ENCODE data around the gene MT1M.
"Not testable (repeated sequence)": the region's sequence is repeated elsewhere in the genome, so short reads cannot be mapped to it uniquely, and the experiment has no call there.

Gene MT1M

GRCh38 chr16:56665286-56666261 lies 33.1 kb downstream of the MT1M start:
- not testable (repeated sequence) for H3K9me3 ChIP-seq (ENCODE audit: control insufficient read depth, insufficient read depth, low read length); H3K9ac ChIP-seq (ENCODE audit: low read depth, low read length); H3K36me3 ChIP-seq (ENCODE audit: insufficient read depth, low read length)
- peaks cover 13% of the 10 kb centered on the region for H3K4me1 ChIP-seq (ENCODE audit: insufficient read depth, low read length)

GRCh38 chr16:56667581-56668571 lies 35.4 kb downstream of the MT1M start, which contains the start of gene MT1G:
Gene MT1G, minus strand, starts transcription at chr16:56668065. Its CDS starts 72 bp downstream, at chr16:56667993.
- Histone ChIP-seq H3K9ac (ENCODE audit: low read depth, low read length) (peak within 1 kb of the TSS; percentile 47), H3K4me1 (ENCODE audit: insufficient read depth, low read length) (peaks cover 8% of the 10 kb centered on the region), H3K9me3 (ENCODE audit: control insufficient read depth, insufficient read depth, low read length) (no peaks in the 10 kb centered on the region), H3K36me3 (ENCODE audit: insufficient read depth, low read length) (no peaks in the 10 kb centered on the region)

GRCh38 chr16:56669005-56669839 lies 36.8 kb downstream of the MT1M start, which contains the start of gene MT1H:
Gene MT1H, plus strand, starts transcription at chr16:56669814. Its CDS starts 71 bp downstream, at chr16:56669885.
- Histone ChIP-seq H3K36me3 (ENCODE audit: insufficient read depth, low read length) (no peaks in the 10 kb centered on the region), H3K9ac (ENCODE audit: low read depth, low read length) (peak within 1 kb of the TSS; percentile 41), H3K9me3 (ENCODE audit: control insufficient read depth, insufficient read depth, low read length) (no peaks in the 10 kb centered on the region), H3K4me1 (ENCODE audit: insufficient read depth, low read length) (peaks cover 10% of the 10 kb centered on the region)

DNA sequence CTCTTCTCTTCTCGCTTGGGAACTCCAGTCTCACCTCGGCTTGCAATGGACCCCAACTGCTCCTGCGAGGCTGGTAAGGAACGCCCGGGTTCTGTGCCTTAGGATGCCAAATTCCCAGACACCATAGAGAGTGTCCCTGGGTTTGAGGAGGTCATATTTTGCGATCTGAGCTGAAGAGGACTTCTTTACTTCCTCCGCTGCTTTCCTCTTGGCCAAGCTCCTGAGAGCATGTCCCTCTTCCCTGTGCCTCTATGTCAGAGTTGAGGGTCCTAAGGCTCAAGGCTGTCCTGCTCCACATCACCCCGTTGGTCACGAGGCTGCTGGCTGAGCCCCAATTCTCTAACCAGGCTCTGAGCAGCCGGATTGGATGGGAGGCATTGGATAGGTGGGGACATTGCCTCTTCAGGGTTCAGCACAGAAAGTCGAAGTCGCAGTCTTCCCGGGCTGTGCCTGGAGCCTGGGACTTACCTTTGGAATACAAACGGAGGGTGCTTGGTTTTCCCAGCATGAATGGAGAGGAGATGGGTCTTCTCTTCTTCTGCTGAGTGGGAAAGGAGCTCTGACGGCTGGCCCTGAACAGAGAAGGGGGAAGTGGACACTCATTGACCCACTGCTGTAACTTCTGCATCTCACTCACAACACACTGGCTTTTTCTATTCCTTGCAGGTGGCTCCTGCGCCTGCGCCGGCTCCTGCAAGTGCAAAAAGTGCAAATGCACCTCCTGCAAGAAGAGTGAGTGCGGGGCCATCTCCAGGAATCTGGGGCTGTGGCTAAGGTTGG lies 37.6 kb downstream of the MT1M start:
- peaks cover 12% of the 10 kb centered on the region for H3K4me1 ChIP-seq (ENCODE audit: insufficient read depth, low read length)
- peak overlapping the region; percentile 41 for H3K9ac ChIP-seq (ENCODE audit: low read depth, low read length)
- H3K9me3 ChIP-seq (ENCODE audit: control insufficient read depth, insufficient read depth, low read length), result no peaks in the 10 kb centered on the region
- H3K36me3 ChIP-seq (ENCODE audit: insufficient read depth, low read length), result no peaks in the 10 kb centered on the region

- H3K4me1 ChIP-seq (ENCODE audit: insufficient read depth, low read length), result peaks cover 12% of the 10 kb centered on the region
- H3K9ac ChIP-seq (ENCODE audit: low read depth, low read length), result peak overlapping the region; percentile 41; the same call in 1 of the 2 replicates
- no peaks in the 10 kb centered on the region for H3K36me3 ChIP-seq (ENCODE audit: insufficient read depth, low read length)
- no peaks in the 10 kb centered on the region for H3K9me3 ChIP-seq (ENCODE audit: control insufficient read depth, insufficient read depth, low read length)
These were observed 38.1 kb downstream of the MT1M start for GRCh38 chr16:56670620-56670934.

DNA sequence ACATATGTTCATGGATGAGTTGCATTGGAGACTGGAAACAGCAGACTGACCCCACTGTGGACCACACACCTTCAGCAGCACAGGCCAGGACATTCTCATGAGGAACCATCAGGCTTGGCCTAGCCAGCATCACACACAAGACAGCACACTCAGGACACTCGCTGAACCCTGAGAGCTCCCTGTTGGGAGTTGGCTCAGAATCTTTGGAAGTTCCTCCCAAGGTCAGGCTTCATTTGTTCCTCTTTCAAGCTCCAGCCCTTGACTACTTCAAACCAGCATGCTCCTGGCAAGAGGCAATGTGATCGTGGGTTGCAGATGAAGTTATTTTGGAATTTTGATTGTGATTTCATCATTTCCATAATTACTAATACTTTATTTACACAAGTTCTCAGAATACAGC lies 39.2 kb downstream of the MT1M start:
- H3K4me1 ChIP-seq (ENCODE audit: insufficient read depth, low read length), result peaks cover 12% of the 10 kb centered on the region
- not testable (repeated sequence) for H3K9me3 ChIP-seq (ENCODE audit: control insufficient read depth, insufficient read depth, low read length); H3K9ac ChIP-seq (ENCODE audit: low read depth, low read length); H3K36me3 ChIP-seq (ENCODE audit: insufficient read depth, low read length)

DNA sequence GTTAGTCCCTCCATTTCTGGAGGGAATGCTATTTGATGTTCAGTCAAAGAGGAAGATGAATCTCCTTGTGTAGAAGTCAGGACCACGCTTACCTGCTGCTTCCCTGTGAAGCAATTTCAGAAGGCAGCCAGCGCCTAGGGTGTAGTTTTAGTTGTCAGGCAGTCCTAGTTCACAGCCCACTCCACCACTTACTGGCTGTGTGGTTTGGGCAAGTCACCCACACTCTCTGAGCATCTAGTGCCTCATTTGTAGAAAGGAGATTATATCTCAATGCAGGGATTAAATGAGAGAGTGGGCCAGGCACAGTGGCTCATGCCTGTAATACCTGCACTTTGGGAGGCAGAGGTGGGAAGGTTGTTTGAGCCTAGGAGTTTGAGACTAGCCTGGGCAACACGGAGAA lies 39.7 kb downstream of the MT1M start:
- peaks cover 14% of the 10 kb centered on the region for H3K4me1 ChIP-seq (ENCODE audit: insufficient read depth, low read length)

DNA sequence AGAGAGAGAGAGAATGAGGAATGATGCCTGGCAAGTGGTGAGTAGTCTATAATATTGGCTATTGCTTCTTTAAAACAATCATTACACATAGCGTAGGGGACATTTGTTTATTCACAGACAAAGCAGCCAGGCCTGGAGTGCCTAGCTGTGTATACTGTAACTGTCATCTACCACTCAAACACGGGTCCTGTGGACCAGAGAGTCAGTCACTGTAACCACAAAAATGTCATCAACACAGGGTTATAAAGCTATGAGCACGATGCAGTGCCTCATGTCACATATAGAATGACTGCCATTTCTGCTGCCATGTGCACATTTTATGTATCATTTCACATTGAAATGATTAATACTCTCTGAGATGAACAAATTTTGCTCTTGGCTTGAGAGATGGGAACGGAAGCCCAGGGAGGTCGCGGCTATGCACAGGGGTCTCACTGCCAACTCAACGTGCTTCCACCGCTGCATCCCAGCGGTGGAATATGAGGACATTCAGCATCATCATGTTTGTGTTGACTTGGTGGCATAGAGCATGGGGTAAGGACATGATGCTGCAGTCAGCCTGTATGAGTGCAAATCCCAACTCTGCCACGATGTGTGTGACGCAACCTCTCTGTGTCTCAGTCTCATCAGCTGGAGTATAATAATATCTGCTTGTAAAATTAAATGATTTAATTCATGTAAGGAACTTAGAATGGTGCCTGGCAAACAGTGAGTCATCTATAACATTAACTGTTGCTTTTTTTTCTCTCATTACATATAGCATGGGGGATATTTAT lies 40.5 kb downstream of the MT1M start:
- H3K4me1 ChIP-seq (ENCODE audit: insufficient read depth, low read length), result peaks cover 13% of the 10 kb centered on the region
- H3K36me3 ChIP-seq (ENCODE audit: insufficient read depth, low read length), result no peaks in the 10 kb centered on the region
- H3K9ac ChIP-seq (ENCODE audit: low read depth, low read length), result no peak overlapping the region
- no peaks in the 10 kb centered on the region for H3K9me3 ChIP-seq (ENCODE audit: control insufficient read depth, insufficient read depth, low read length)

More for the DNA sequence above, 39.7 kb downstream of the MT1M start:
- not testable (repeated sequence) for H3K9me3 ChIP-seq (ENCODE audit: control insufficient read depth, insufficient read depth, low read length); H3K36me3 ChIP-seq (ENCODE audit: insufficient read depth, low read length); H3K9ac ChIP-seq (ENCODE audit: low read depth, low read length)

- peak overlapping the region; percentile 4; the same call in 1 of the 2 replicates for H3K9ac ChIP-seq (ENCODE audit: low read depth, low read length)
- no peaks in the 10 kb centered on the region for H3K9me3 ChIP-seq (ENCODE audit: control insufficient read depth, insufficient read depth, low read length)
- H3K4me1 ChIP-seq (ENCODE audit: insufficient read depth, low read length), result peaks cover 13% of the 10 kb centered on the region
- H3K36me3 ChIP-seq (ENCODE audit: insufficient read depth, low read length), result no peaks in the 10 kb centered on the region
These were observed 41.5 kb downstream of the MT1M start for GRCh38 chr16:56673921-56674320.

GRCh38 chr16:56674570-56674969 lies 42.1 kb downstream of the MT1M start:
- H3K9me3 ChIP-seq (ENCODE audit: control insufficient read depth, insufficient read depth, low read length); H3K36me3 ChIP-seq (ENCODE audit: insufficient read depth, low read length): not testable (repeated sequence)
- peak overlapping the region; percentile 4; the same call in 1 of the 2 replicates for H3K9ac ChIP-seq (ENCODE audit: low read depth, low read length)
- H3K4me1 ChIP-seq (ENCODE audit: insufficient read depth, low read length), result peaks cover 13% of the 10 kb centered on the region

DNA sequence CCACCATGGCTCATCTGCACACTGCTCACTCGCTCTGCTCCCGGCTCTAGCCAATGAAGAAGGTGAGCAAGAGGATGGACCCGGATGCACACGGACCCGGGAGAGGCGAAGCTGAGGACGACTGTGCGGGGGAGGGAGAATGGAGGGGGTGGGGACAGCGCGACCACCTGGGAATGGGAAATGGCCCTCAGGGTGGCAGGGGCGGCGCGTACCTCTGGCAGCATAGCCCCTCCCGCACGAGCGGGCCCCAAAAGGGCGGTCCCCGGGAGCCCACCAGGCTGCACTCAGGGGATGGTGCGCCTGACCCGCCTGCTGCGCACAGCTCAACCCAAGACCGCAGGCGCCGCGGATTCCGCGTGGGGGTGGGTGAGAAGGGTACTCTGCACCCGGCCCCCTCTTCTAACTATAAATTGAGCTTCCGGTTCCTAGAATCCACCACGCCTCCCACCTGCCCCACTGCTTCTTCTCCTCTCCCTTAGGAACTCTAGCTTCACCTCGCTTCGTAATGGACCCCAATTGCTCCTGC lies 43.3 kb downstream of the MT1M start:
- Histone ChIP-seq H3K9ac (ENCODE audit: low read depth, low read length) (peak overlapping the region; percentile 61), H3K36me3 (ENCODE audit: insufficient read depth, low read length) (no peaks in the 10 kb centered on the region), H3K4me1 (ENCODE audit: insufficient read depth, low read length) (peaks cover 9% of the 10 kb centered on the region), H3K9me3 (ENCODE audit: control insufficient read depth, insufficient read depth, low read length) (no peaks in the 10 kb centered on the region)

DNA sequence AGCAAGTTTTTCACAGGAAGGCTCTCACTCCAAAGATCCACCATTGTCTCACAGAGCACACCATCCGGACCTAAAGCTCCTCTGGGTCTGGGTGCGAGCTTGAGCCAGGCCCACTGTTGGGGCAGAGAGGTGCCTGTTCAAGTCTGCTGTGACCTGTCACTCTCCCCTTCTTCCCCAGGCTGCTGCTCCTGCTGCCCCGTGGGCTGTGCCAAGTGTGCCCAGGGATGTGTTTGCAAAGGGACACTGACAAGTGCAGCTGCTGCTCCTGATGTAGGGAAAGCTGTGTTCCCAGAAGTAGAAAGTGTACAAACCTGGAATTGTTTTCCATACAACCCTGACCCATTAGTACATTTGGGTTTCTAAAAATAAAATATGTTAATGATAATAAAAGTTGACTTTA lies 45.0 kb downstream of the MT1M start:
- H3K9ac ChIP-seq (ENCODE audit: low read depth, low read length), result no peak overlapping the region
- H3K4me1 ChIP-seq (ENCODE audit: insufficient read depth, low read length), result peaks cover 14% of the 10 kb centered on the region
- H3K36me3 ChIP-seq (ENCODE audit: insufficient read depth, low read length), result no peaks in the 10 kb centered on the region
- no peaks in the 10 kb centered on the region for H3K9me3 ChIP-seq (ENCODE audit: control insufficient read depth, insufficient read depth, low read length)

All from ES-I3 (cell line).